NCI-H748 (cell line): ENCODE data around the gene RNF39.
"Not testable (repeated sequence)": the region's sequence is repeated elsewhere in the genome, so short reads cannot be mapped to it uniquely, and the experiment has no call there.

Source experiments
- DNase-seq: peaks from one replicate; lab custom pipeline; 2025; ENCODE audit not compliant: unreplicated experiment; lab: John Stamatoyannopoulos, UW

The RNF39 gene

GRCh38 chr6:30075094-30075789, at the start of gene RNF39:
RNF39 (minus strand) TSS chr6:30075769; CDS start chr6:30075585, 184 bp downstream.
- DNase-seq = peak; percentile 51

GRCh38 chr6:30122515-30122914, 46.9 kb upstream of the RNF39 start:
- DNase-seq = no peak

- no peak for DNase-seq
These were observed 46.1 kb upstream of the RNF39 start for GRCh38 chr6:30121446-30122366.

GRCh38 chr6:30118691-30119090, 43.1 kb upstream of the RNF39 start:
- DNase-seq = not testable (repeated sequence)

GRCh38 chr6:30116724-30117123, 41.2 kb upstream of the RNF39 start:
- DNase-seq = no peak

GRCh38 chr6:30113841-30114240, 38.3 kb upstream of the RNF39 start:
- DNase-seq = no peak

GRCh38 chr6:30113003-30113759, 37.6 kb upstream of the RNF39 start, which contains the start of gene TRIM31:
TRIM31 (minus strand) TSS chr6:30113090; CDS start chr6:30112805, 285 bp downstream.
- no peak for DNase-seq

GRCh38 chr6:30112402-30112994, 36.9 kb upstream of the RNF39 start:
- DNase-seq = no peak

- peak; percentile 33 for DNase-seq
These were observed 35.8 kb upstream of the RNF39 start for GRCh38 chr6:30111266-30111856.

GRCh38 chr6:30104661-30105060, 29.1 kb upstream of the RNF39 start:
- DNase-seq = no peak

GRCh38 chr6:30103872-30104179, 28.3 kb upstream of the RNF39 start:
- no peak for DNase-seq

GRCh38 chr6:30102970-30103871, 27.7 kb upstream of the RNF39 start:
- DNase-seq = peak; percentile 89

GRCh38 chr6:30102414-30102969, 26.9 kb upstream of the RNF39 start:
- DNase-seq = no peak

GRCh38 chr6:30101444-30102413, 26.2 kb upstream of the RNF39 start:
- DNase-seq = peak; percentile 92

- DNase-seq = peak; percentile 51
These were observed 25.2 kb upstream of the RNF39 start for GRCh38 chr6:30100585-30101443.

- no peak for DNase-seq
These were observed 24.6 kb upstream of the RNF39 start for GRCh38 chr6:30100154-30100553.
